Stimulated activated naive CD8-positive, alpha-beta T cell treated with anti-CD3 and anti-CD28 coated beads, Interleukin-15, Interleukin-2, amounts not matched to agents 100 ng/mL and 50 ng/mL, for 24 hours (primary cell): Measurements from ENCODE around the gene CDC42BPA.

ENCODE experiments used
- H3K27ac Mint-ChIP-seq: one replicate; pipeline ENCODE4 v1.8.0; 2021; ENCODE audit warnings: mild to moderate bottlenecking, mixed read lengths
- H3K27me3 Mint-ChIP-seq: one replicate; pipeline ENCODE4 v1.8.0; 2021; ENCODE audit warnings: mixed read lengths
- H3K36me3 Mint-ChIP-seq: one replicate; pipeline ENCODE4 v1.8.0; 2021; ENCODE audit warnings: low read depth, mixed read lengths
- H3K4me1 Mint-ChIP-seq: one replicate; pipeline ENCODE4 v1.8.0; 2021; ENCODE audit warnings: low read depth, mixed read lengths
- H3K4me3 Mint-ChIP-seq: one replicate; pipeline ENCODE4 v1.8.0; 2021; ENCODE audit warnings: mild to moderate bottlenecking, mixed read lengths
- H3K9me3 Mint-ChIP-seq: one replicate; pipeline ENCODE4 v1.8.0; 2021; ENCODE audit warnings: mixed read lengths

Gene CDC42BPA

GRCh38 chr1:227225715-227226346 is 92.5 kb downstream of the CDC42BPA start:
- Mint-ChIP-seq H3K9me3 (no peaks in the 10 kb centered on the region), H3K27ac (no peak overlapping the region), H3K36me3 (no peaks in the 10 kb centered on the region), H3K4me3 (no peak overlapping the region), H3K27me3 (peaks cover 23% of the 10 kb centered on the region), H3K4me1 (no peaks in the 10 kb centered on the region)

- peaks cover 28% of the 10 kb centered on the region for H3K27me3 Mint-ChIP-seq
- H3K4me3 Mint-ChIP-seq = no peak overlapping the region
- H3K27ac Mint-ChIP-seq = no peak overlapping the region
- H3K36me3 Mint-ChIP-seq = no peaks in the 10 kb centered on the region
- no peaks in the 10 kb centered on the region for H3K4me1 Mint-ChIP-seq
- no peaks in the 10 kb centered on the region for H3K9me3 Mint-ChIP-seq
These were observed 95.0 kb downstream of the CDC42BPA start for GRCh38 chr1:227223171-227223806.

- Mint-ChIP-seq H3K36me3 (no peaks in the 10 kb centered on the region), H3K4me3 (no peak overlapping the region), H3K27ac (no peak overlapping the region)
These were observed 98.5 kb downstream of the CDC42BPA start for GRCh38 chr1:227219715-227220292.

GRCh38 chr1:227218870-227219573 is 99.3 kb downstream of the CDC42BPA start:
- Mint-ChIP-seq H3K4me1 (no peaks in the 10 kb centered on the region), H3K36me3 (no peaks in the 10 kb centered on the region), H3K9me3 (no peaks in the 10 kb centered on the region), H3K27ac (no peak overlapping the region), H3K4me3 (no peak overlapping the region), H3K27me3 (peaks cover 32% of the 10 kb centered on the region)

More at GRCh38 chr1:227219715-227220292, 98.5 kb downstream of the CDC42BPA start:
- Mint-ChIP-seq H3K9me3 (no peaks in the 10 kb centered on the region), H3K4me1 (no peaks in the 10 kb centered on the region), H3K27me3 (peaks cover 29% of the 10 kb centered on the region)

GRCh38 chr1:227215863-227216510 is 102.3 kb downstream of the CDC42BPA start:
- Mint-ChIP-seq H3K36me3 (no peaks in the 10 kb centered on the region), H3K27ac (no peak overlapping the region), H3K4me1 (no peaks in the 10 kb centered on the region), H3K4me3 (no peak overlapping the region), H3K9me3 (no peaks in the 10 kb centered on the region), H3K27me3 (peaks cover 23% of the 10 kb centered on the region)

GRCh38 chr1:227214207-227214606 is 104.1 kb downstream of the CDC42BPA start:
- H3K9me3 Mint-ChIP-seq = no peaks in the 10 kb centered on the region
- peaks cover 21% of the 10 kb centered on the region for H3K27me3 Mint-ChIP-seq
- H3K27ac Mint-ChIP-seq = no peak overlapping the region
- H3K4me1 Mint-ChIP-seq = no peaks in the 10 kb centered on the region
- H3K4me3 Mint-ChIP-seq = no peak overlapping the region
- no peaks in the 10 kb centered on the region for H3K36me3 Mint-ChIP-seq

- Mint-ChIP-seq H3K36me3 (no peaks in the 10 kb centered on the region), H3K9me3 (no peaks in the 10 kb centered on the region), H3K27me3 (peaks cover 21% of the 10 kb centered on the region), H3K27ac (no peak overlapping the region), H3K4me3 (no peak overlapping the region), H3K4me1 (no peaks in the 10 kb centered on the region)
These were observed 104.9 kb downstream of the CDC42BPA start for GRCh38 chr1:227213426-227213825.

- Mint-ChIP-seq H3K4me1 (no peaks in the 10 kb centered on the region), H3K36me3 (no peaks in the 10 kb centered on the region), H3K27ac (no peak overlapping the region), H3K4me3 (no peak overlapping the region), H3K27me3 (peaks cover 15% of the 10 kb centered on the region), H3K9me3 (no peaks in the 10 kb centered on the region)
These were observed 106.1 kb downstream of the CDC42BPA start for GRCh38 chr1:227212164-227212563.

GRCh38 chr1:227210604-227211003 is 107.7 kb downstream of the CDC42BPA start:
- Mint-ChIP-seq H3K36me3 (no peaks in the 10 kb centered on the region), H3K27me3 (peaks cover 15% of the 10 kb centered on the region), H3K27ac (no peak overlapping the region), H3K4me1 (no peaks in the 10 kb centered on the region), H3K4me3 (no peak overlapping the region), H3K9me3 (no peaks in the 10 kb centered on the region)

- Mint-ChIP-seq H3K9me3 (no peaks in the 10 kb centered on the region), H3K4me3 (no peak overlapping the region), H3K27ac (no peak overlapping the region), H3K27me3 (peaks cover 5% of the 10 kb centered on the region), H3K4me1 (peaks cover 4% of the 10 kb centered on the region), H3K36me3 (no peaks in the 10 kb centered on the region)
These were observed 121.2 kb downstream of the CDC42BPA start for GRCh38 chr1:227197064-227197463.

GRCh38 chr1:227192163-227192562 is 126.1 kb downstream of the CDC42BPA start:
- H3K27ac Mint-ChIP-seq = no peak overlapping the region
- H3K4me3 Mint-ChIP-seq = no peak overlapping the region
- H3K27me3 Mint-ChIP-seq = peaks cover 27% of the 10 kb centered on the region
- H3K4me1 Mint-ChIP-seq = peaks cover 6% of the 10 kb centered on the region
- H3K9me3 Mint-ChIP-seq = no peaks in the 10 kb centered on the region
- no peaks in the 10 kb centered on the region for H3K36me3 Mint-ChIP-seq

- Mint-ChIP-seq H3K9me3 (no peaks in the 10 kb centered on the region), H3K4me1 (peaks cover 6% of the 10 kb centered on the region), H3K27ac (no peak overlapping the region), H3K27me3 (peaks cover 31% of the 10 kb centered on the region), H3K36me3 (no peaks in the 10 kb centered on the region), H3K4me3 (no peak overlapping the region)
These were observed 126.7 kb downstream of the CDC42BPA start for GRCh38 chr1:227191607-227192006.

GRCh38 chr1:227190321-227190720 is 128.0 kb downstream of the CDC42BPA start:
- Mint-ChIP-seq H3K27ac (no peak overlapping the region), H3K36me3 (no peaks in the 10 kb centered on the region), H3K4me1 (peaks cover 6% of the 10 kb centered on the region), H3K27me3 (peaks cover 31% of the 10 kb centered on the region), H3K9me3 (no peaks in the 10 kb centered on the region), H3K4me3 (no peak overlapping the region)

- Mint-ChIP-seq H3K4me1 (no peaks in the 10 kb centered on the region), H3K27me3 (peaks cover 30% of the 10 kb centered on the region), H3K36me3 (no peaks in the 10 kb centered on the region), H3K4me3 (no peak overlapping the region), H3K27ac (no peak overlapping the region), H3K9me3 (no peaks in the 10 kb centered on the region)
These were observed 133.0 kb downstream of the CDC42BPA start for GRCh38 chr1:227185291-227185690.

GRCh38 chr1:227182012-227182411 is 136.3 kb downstream of the CDC42BPA start:
- H3K27ac Mint-ChIP-seq = no peak overlapping the region
- H3K27me3 Mint-ChIP-seq = peaks cover 17% of the 10 kb centered on the region
- no peak overlapping the region for H3K4me3 Mint-ChIP-seq
- H3K4me1 Mint-ChIP-seq = no peaks in the 10 kb centered on the region
- no peaks in the 10 kb centered on the region for H3K9me3 Mint-ChIP-seq
- no peaks in the 10 kb centered on the region for H3K36me3 Mint-ChIP-seq
